GM12891 (cell line): Measurements from ENCODE around the gene TTC23.
"Not testable (repeated sequence)": the region's sequence is repeated elsewhere in the genome, so short reads cannot be mapped to it uniquely, and the experiment has no call there.

ENCODE experiments used
- DNase-seq: peaks from one replicate; pipeline ENCODE4 v3.0.0; 2011; ENCODE audit warnings: low spot score; ENCODE audit not compliant: insufficient read length
- FAIRE-seq: peaks from 2 replicates; lab custom pipeline; 2011; peaks lifted over from hg19 to GRCh38; lab: Jason Lieb, UNC
- PAX5 ChIP-seq: IDR thresholded peaks from 2 replicates; pipeline ENCODE4 v1.6.1; 2011; ENCODE audit warnings: low read length, moderate library complexity, mild to moderate bottlenecking; ENCODE audit not compliant: insufficient read depth, severe bottlenecking
- POLR2A ChIP-seq: IDR thresholded peaks from 2 replicates; pipeline ENCODE4 v1.6.1; 2011; ENCODE audit warnings: low read depth, low read length, control low read depth
- POLR2AphosphoS5 ChIP-seq: IDR thresholded peaks from 2 replicates; pipeline ENCODE4 v1.6.1; 2011; ENCODE audit warnings: low read depth, low read length, control low read depth
- POU2F2 ChIP-seq: IDR thresholded peaks from 2 replicates; pipeline ENCODE4 v1.6.1; 2011; ENCODE audit warnings: low read depth, mild to moderate bottlenecking, control low read depth, low read length, moderate library complexity
- SPI1 ChIP-seq: IDR thresholded peaks from 2 replicates; pipeline ENCODE4 v1.6.1; 2011; ENCODE audit warnings: low read depth, low read length, control low read depth
- TAF1 ChIP-seq: IDR thresholded peaks from 2 replicates; pipeline ENCODE4 v1.6.1; 2011; ENCODE audit warnings: low read depth, low read length, control low read depth

TTC23 gene

DNA sequence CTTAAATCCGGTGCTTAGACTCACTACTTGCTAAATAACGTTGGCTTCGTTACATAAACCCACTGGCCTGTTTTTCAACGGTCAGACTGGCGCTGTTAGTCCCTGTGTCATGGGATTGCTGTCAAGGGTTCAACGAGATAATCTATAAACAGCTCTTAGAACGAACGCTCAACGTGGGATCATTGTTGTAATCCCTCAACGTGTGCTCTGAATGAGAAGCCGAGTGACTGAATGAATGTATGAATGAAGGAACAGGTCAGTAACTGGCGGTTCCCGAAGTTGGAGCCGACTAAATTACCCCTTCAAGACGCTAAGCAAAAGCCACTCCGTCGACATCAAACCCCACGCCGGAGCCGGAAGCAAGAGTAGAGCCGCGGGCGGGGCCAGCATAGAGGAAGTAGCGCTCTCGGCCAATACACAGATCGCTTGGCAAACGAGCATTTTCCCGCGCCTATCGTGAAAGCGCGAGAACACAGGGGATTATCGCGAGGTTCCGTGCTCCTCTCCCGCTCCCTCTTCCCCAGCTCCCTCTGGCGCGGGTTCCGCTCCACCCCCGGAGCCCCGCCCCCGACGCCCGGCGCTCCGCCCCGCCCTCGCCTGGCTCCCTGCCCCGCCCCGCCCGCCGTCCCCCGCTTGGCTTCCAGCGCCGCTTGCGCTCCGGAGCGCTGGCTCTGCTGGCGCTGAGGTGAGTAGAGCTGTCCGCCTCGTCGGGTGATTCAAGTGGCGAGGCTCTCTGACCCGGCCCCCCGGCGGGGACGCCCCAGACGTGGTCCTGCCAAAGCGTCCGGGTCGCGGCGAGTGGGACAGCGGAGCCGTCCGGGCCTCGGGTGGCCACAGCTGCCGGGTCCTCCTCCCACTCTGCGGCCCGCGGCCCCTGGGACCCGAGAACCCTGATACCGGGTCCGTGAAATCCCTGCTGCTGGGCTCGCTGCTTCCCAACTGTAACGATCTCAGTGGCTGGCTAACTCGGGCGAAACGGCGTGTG, 1.8 kb upstream of the TTC23 start, which contains the start of gene LRRC28:
TSS of gene LRRC28 (plus strand) at position 625 of the 985 bp plus-strand sequence. CDS start 4,477 bp downstream, outside the sequence.
- TF ChIP-seq SPI1 = peak; percentile 40
- no peak for TF ChIP-seq PAX5
- TF ChIP-seq POLR2A = peak; percentile 88
- peak; percentile 84 for TF ChIP-seq POLR2AphosphoS5
- peak; percentile 81 for TF ChIP-seq TAF1
- FAIRE-seq = peak; percentile 97
- peak; percentile 76 for DNase-seq

DNA sequence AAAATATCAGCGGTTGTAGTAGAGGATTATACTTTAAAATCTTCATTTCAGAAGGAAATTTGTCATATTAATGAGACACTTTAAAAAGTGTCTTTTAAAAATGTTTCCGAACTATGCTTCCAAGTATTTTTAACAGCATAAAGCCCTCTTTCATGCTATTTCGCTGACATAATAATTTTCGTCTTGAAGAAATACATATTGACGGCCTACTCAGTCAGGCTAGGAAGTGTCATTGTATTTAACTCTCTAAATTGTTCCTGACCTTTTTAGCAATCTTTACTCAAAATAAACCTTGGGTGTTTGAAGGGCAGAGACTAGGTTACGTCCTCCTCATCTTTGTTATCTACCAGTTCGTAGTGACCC, 1.1 kb upstream of the TTC23 start:
- DNase-seq (no peak), FAIRE-seq (no peak)

DNA sequence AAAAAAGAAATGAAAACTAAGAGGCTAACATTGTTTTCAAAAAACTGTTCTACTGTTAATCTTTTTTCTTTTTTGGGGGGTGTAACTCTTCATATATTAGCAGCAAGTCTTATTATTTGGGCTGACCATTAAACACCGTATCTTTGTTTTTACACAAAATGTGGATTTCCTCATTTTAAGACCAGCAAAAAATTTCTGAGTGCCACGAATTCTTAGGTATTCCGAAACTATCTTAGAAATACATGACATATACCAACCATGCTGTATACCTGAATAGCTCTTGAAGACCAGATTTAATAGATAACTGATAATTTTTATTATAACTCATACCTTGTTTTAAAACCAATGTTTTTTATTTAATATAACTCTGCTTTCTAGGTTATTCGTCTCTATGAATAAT, 620 bp upstream of the TTC23 start:
- no peak for DNase-seq
- no peak for FAIRE-seq
- TF ChIP-seq SPI1 (no peak), POLR2AphosphoS5 (no peak), POU2F2 (no peak), TAF1 (no peak), PAX5 (no peak), POLR2A (no peak)

More for the DNA sequence above, 1.1 kb upstream of the TTC23 start:
- TF ChIP-seq SPI1 (no peak), POU2F2 (no peak), POLR2A (no peak), POLR2AphosphoS5 (no peak), TAF1 (no peak), PAX5 (no peak)

DNA sequence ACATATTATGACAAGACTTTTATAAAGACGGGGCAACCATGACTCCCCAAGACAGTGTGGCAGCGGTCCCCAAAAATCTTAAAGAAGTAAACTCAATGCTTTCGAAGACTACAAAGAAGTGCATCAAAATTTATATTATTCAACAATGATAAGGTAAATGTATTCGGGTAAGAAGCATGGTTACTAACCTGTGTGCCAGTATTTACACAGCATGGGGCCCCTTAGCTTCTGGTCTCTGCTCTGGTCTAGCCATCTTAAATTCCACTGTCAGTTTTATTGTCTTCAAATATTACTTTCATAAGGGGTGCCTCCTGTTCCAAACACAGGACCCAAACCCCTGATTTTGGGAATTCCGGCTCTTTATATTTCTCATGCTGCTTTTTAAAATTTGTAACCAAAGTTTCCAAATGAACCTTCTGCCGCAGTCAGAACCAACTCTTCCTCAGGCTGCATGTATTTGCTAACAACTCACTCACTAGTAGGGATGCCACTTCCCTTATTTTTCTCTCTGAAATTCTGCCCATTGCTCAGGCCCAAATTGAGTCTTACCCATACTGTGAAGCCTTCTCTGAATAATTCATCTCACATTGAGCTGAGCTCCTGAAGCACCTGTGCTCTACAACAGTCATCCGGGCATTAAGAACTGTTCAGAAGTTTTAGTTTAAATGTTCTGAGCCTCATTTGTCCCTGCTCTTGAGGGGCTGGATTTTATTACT, 1.2 kb downstream of the TTC23 start:
- FAIRE-seq (no peak), DNase-seq (no peak)
- TF ChIP-seq POLR2A = no peak
- TF ChIP-seq POLR2AphosphoS5 = no peak
- no peak for TF ChIP-seq TAF1
- TF ChIP-seq PAX5 = no peak
- no peak for TF ChIP-seq POU2F2
- TF ChIP-seq SPI1 = peak; percentile 72

DNA sequence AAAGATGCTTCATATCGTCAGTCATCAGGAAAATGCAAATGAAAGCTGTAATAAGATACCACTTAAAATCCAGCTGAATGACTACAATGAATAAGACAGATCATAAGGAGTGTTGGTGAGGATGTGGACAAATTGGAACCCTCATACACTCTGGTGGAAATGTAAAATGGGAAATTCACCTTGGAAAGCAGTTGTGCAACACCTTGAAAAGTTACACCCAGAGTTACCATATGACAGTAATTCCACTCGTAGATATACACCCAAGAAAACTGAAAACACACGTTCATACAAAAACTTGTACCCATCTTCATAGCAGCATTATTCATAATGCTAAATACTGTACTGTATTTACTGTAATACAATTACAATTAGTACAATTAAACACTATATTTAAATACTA, 2.3 kb downstream of the TTC23 start:
- DNase-seq = no peak
- TF ChIP-seq POLR2AphosphoS5 (no peak), POLR2A (no peak), TAF1 (no peak), POU2F2 (no peak), SPI1 (no peak), PAX5 (no peak)
- no peak for FAIRE-seq

DNA sequence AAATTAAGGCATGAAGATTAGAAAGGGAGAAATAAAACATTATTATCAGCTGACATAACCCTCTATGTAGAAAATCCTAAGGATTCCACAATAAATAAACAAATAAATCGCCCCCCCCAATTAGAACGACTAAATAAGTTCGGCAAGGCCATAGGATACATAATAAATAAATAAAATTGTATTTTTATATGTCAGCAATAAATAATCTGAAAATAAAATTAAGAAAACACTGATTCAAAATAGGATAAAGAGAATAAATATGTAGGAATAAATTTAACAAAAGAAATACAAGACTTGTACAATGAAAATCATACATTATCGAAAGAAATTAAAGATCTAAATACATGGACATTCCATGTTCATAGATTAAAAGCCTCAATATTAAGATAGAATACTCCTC, 5.1 kb downstream of the TTC23 start:
- FAIRE-seq = no peak

DNA sequence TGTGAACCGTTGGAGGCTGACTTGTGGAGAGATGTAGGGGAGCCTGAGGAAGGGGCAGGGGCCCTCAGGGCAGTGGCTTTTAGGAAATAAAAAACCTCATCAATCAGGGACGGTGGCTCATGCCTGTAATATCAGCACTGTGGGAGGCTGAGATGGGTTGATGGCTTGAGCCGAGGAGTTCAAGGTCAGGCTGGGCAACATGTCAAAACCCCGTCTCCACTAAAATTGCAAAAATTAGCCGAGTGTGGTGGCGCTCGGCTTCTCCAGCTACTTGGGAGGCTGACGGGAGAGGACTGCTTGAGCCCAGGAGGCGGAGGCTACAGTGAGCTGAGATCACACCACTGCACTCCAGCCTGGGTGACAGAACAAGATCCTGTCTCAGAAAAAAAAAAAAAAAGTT, 7.6 kb downstream of the TTC23 start:
- FAIRE-seq (no peak), DNase-seq (no peak)
- TF ChIP-seq POU2F2 (no peak), TAF1 (no peak), PAX5 (no peak), POLR2A (no peak), POLR2AphosphoS5 (no peak), SPI1 (no peak)

More for the DNA sequence above, 5.1 kb downstream of the TTC23 start:
- DNase-seq = no peak
- TF ChIP-seq POU2F2 (no peak), PAX5 (no peak), TAF1 (no peak), SPI1 (no peak), POLR2A (no peak), POLR2AphosphoS5 (no peak)

DNA sequence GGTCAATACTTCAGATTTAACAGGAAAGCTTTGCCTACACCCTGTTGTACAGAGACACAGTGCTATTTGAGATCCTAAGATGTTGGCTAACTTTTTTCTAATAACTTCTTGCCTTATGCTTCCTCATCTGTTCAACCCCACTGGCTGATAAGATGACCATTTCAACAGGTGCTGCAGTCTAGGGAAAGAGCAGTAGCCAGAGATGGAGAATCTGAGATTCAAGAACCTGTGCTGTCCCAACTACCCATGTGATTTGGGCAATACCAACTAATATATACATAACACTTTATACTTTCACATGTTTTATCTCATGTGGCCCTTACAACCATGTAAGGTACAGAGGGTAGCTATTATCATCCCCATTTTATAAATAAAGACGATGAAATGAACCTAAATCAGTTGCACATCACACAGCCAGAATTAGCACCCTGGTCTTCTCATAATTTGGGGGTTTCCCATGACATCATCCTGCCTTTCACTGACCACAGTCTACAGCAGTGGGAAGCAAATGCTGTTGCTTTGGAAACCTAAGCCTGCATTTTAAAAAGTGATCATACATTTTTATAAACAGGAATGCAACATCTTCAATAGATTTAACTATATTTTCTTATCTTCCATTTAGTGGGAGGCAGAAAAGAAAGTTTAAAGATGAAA, 9.7 kb downstream of the TTC23 start:
- FAIRE-seq = peak; percentile 76
- no peak for TF ChIP-seq SPI1
- no peak for TF ChIP-seq POLR2A
- TF ChIP-seq POLR2AphosphoS5 = no peak
- TF ChIP-seq POU2F2 = no peak
- no peak for TF ChIP-seq TAF1
- no peak for TF ChIP-seq PAX5
- DNase-seq = peak; percentile 22

DNA sequence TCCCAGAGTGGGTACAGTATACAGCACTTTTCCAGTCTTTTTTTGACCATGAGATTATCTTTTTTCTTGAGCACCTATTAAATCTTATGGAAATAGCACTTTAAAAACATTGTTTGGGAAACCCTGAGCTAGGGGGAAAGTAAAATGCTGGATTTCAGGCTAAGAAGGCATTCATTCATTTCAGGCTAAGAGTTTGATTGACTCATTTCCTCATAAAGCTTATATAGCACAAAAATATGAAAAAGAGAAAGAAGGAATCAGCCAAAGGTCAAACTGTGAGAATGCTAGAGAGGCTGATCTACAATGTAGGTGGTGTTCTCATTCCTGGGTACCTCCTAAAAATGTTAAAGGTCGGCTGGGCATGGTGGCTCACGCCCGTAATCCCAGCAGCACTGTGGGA, 10.5 kb downstream of the TTC23 start:
- DNase-seq = no peak
- no peak for FAIRE-seq
- no peak for TF ChIP-seq PAX5
- no peak for TF ChIP-seq POLR2AphosphoS5
- TF ChIP-seq POU2F2 = no peak
- TF ChIP-seq POLR2A = no peak
- TF ChIP-seq TAF1 = no peak
- no peak for TF ChIP-seq SPI1

DNA sequence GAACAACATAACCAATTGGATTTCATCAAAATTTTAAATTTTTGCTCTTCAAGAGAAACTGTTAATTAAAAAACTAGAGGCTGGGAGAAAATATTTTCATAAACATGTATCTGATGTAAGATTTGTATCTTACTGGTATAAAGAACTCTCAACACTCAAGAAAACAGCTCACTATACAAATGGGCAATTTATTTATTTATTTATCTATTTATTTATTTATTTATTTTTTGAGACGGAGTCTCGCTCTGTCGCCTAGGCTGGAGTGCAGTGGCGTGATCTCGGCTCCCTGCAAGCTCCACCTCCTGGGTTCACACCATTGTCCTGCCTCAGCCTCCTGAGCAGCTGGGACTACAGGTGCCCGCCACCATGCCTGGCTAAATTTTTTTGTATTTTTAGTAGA, 15.2 kb downstream of the TTC23 start:
- DNase-seq, FAIRE-seq: not testable (repeated sequence)
